GM12865 (cell line): Measurements from ENCODE around the gene SPRYD7.
A peak's percentile ranks its signal among the peaks of the same experiment; 100 is the strongest.

Source experiments
- DNase-seq: peaks from one replicate; pipeline ENCODE4 v3.0.0; 2010; ENCODE audit warnings: low read depth
- H3K4me3 ChIP-seq: 2 replicates; pipeline ENCODE4 v1.5.1; 2011; ENCODE audit warnings: mild to moderate bottlenecking, low read depth, low read length, control low read depth
- CTCF ChIP-seq: IDR thresholded peaks from 2 replicates; pipeline ENCODE4 v1.5.1; 2011; ENCODE audit warnings: low read length, control low read depth, low read depth, inconsistent platforms; ENCODE audit not compliant: insufficient read depth; ENCODE audit errors: missing control alignments

SPRYD7 gene

GRCh38 chr13:49936075-49936967, at the start of gene SPRYD7:
Gene SPRYD7, minus strand, starts transcription at chr13:49936340. Its CDS starts 105 bp downstream, at chr13:49936235.
- H3K4me3 ChIP-seq: peak within 1 kb of the TSS; percentile 77
- peak; percentile 91 for TF ChIP-seq CTCF
- DNase-seq: peak; percentile 99

- DNase-seq: no peak
- TF ChIP-seq CTCF: no peak
- no peak overlapping the region for H3K4me3 ChIP-seq
Observed at GRCh38 chr13:49985129-49985528, 49.0 kb upstream of the SPRYD7 start.

- DNase-seq: no peak
- TF ChIP-seq CTCF: no peak
- no peak overlapping the region for H3K4me3 ChIP-seq
Observed at GRCh38 chr13:49980266-49980665, 44.1 kb upstream of the SPRYD7 start.

GRCh38 chr13:49977992-49978391, 41.9 kb upstream of the SPRYD7 start:
- TF ChIP-seq CTCF: no peak
- no peak for DNase-seq
- H3K4me3 ChIP-seq: no peak overlapping the region

- H3K4me3 ChIP-seq: no peak overlapping the region
- TF ChIP-seq CTCF: peak; percentile 89
- peak; percentile 83 for DNase-seq
Observed at GRCh38 chr13:49976314-49977258, 40.4 kb upstream of the SPRYD7 start.

- DNase-seq: no peak
- no peak overlapping the region for H3K4me3 ChIP-seq
- TF ChIP-seq CTCF: no peak
Observed at GRCh38 chr13:49975826-49976225, 39.7 kb upstream of the SPRYD7 start.
